Fibroblast of lung (primary cell): Measurements from ENCODE around the gene RCBTB2.
"Not testable (repeated sequence)": the region's sequence is repeated elsewhere in the genome, so short reads cannot be mapped to it uniquely, and the experiment has no call there.

Experiments used
- EZH2 ChIP-seq: IDR thresholded peaks from 2 replicates; pipeline ENCODE4 v1.5.1; 2012; ENCODE audit warnings: low read length, control low read depth, mild to moderate bottlenecking; ENCODE audit errors: missing control alignments
- TF ChIP-seq, protein P1 (sequence below), 2 donors: IDR thresholded peaks in 1 of 2; conservative IDR thresholded peaks in 1 of 2; 1 replicate in 1 of 2; 2 replicates in 1 of 2; pipeline ENCODE4 v1.5.1; 2011 to 2012; ENCODE audit warnings: low read length in 2 of 2, control low read depth in 1 of 2, inconsistent platforms in 1 of 2, low read depth in 1 of 2, mild to moderate bottlenecking in 1 of 2

DNA sequence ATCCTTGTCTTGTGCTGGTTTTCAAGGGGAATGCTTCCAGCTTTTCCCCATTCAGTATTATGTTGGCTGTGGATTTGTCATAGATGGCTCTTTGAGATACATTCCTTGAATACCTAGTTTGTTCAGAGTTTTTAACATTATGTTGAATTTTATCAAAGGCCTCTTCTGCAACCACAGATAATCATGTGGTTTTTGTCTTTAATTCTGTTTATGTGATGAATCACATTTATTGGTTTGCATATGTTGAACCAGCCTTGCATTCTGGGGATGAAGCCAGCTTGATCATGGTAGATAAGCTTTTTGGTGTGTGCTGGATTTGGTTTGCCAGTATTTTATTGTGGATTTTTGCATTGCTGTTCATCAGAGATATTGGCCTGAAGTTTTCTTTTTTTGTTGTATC is 81.7 kb downstream of the RCBTB2 start:
- not testable (repeated sequence) for TF ChIP-seq EZH2
- TF ChIP-seq, protein P1, sequence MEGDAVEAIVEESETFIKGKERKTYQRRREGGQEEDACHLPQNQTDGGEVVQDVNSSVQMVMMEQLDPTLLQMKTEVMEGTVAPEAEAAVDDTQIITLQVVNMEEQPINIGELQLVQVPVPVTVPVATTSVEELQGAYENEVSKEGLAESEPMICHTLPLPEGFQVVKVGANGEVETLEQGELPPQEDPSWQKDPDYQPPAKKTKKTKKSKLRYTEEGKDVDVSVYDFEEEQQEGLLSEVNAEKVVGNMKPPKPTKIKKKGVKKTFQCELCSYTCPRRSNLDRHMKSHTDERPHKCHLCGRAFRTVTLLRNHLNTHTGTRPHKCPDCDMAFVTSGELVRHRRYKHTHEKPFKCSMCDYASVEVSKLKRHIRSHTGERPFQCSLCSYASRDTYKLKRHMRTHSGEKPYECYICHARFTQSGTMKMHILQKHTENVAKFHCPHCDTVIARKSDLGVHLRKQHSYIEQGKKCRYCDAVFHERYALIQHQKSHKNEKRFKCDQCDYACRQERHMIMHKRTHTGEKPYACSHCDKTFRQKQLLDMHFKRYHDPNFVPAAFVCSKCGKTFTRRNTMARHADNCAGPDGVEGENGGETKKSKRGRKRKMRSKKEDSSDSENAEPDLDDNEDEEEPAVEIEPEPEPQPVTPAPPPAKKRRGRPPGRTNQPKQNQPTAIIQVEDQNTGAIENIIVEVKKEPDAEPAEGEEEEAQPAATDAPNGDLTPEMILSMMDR (conservative IDR thresholded peaks at IDR 0.05 in 1 of 2, IDR thresholded peaks at IDR 0.05 in 1 of 2; ENCODE audit: low read depth in 1 of 2, low read length in 2 of 2) = not testable (repeated sequence)
